ENCODE results near the gene KCNMA1. TPM values are rescaled to one million over a fixed set of nuclear protein-coding genes. Genes with fewer than 3 reads are reported as not detected.

KCNMA1 gene
- total and polyA plus RNA-seq, 10 of the 15 experiments (the other 5 are each of a cell fraction or from before 2014, with no cell fraction given), result 8.5 to 77.0 (median 21.3) TPM

DNA sequence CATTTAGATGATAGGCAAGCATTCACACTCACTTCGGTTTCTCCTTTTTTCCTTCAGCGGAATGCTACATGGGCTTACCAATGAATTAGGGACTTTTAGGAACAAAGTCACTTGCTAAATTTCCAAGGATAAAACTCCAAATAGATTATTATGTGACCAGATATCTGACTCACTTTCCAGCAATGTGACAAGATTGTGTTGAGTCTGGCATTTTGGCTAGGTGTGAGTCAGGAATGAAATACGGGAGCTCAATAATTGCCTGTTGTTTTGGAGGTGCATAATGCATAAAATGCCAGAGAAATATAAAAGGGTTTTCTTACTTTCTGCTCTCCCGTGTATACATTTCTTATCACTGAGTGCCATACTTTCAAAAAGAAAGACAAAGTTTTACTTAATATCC, 721.1 kb downstream of the KCNMA1 start (continued):
- no peak for TF ChIP-seq ZNF24 (IDR thresholded peaks at IDR 0.05)
- TF ChIP-seq, protein P1, sequence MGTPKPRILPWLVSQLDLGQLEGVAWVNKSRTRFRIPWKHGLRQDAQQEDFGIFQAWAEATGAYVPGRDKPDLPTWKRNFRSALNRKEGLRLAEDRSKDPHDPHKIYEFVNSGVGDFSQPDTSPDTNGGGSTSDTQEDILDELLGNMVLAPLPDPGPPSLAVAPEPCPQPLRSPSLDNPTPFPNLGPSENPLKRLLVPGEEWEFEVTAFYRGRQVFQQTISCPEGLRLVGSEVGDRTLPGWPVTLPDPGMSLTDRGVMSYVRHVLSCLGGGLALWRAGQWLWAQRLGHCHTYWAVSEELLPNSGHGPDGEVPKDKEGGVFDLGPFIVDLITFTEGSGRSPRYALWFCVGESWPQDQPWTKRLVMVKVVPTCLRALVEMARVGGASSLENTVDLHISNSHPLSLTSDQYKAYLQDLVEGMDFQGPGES (IDR thresholded peaks at IDR 0.05), result no peak
- no peak for TF ChIP-seq ZNF384 (IDR thresholded peaks at IDR 0.05; ENCODE audit: borderline replicate concordance, low read depth, low read length)
- no peak for TF ChIP-seq ZNF217 (IDR thresholded peaks at IDR 0.05)
- TF ChIP-seq STAT1 (conservative IDR thresholded peaks at IDR 0.05), result no peak
- no peak for TF ChIP-seq IKZF2 (IDR thresholded peaks at IDR 0.05)
- TF ChIP-seq, protein P2, sequence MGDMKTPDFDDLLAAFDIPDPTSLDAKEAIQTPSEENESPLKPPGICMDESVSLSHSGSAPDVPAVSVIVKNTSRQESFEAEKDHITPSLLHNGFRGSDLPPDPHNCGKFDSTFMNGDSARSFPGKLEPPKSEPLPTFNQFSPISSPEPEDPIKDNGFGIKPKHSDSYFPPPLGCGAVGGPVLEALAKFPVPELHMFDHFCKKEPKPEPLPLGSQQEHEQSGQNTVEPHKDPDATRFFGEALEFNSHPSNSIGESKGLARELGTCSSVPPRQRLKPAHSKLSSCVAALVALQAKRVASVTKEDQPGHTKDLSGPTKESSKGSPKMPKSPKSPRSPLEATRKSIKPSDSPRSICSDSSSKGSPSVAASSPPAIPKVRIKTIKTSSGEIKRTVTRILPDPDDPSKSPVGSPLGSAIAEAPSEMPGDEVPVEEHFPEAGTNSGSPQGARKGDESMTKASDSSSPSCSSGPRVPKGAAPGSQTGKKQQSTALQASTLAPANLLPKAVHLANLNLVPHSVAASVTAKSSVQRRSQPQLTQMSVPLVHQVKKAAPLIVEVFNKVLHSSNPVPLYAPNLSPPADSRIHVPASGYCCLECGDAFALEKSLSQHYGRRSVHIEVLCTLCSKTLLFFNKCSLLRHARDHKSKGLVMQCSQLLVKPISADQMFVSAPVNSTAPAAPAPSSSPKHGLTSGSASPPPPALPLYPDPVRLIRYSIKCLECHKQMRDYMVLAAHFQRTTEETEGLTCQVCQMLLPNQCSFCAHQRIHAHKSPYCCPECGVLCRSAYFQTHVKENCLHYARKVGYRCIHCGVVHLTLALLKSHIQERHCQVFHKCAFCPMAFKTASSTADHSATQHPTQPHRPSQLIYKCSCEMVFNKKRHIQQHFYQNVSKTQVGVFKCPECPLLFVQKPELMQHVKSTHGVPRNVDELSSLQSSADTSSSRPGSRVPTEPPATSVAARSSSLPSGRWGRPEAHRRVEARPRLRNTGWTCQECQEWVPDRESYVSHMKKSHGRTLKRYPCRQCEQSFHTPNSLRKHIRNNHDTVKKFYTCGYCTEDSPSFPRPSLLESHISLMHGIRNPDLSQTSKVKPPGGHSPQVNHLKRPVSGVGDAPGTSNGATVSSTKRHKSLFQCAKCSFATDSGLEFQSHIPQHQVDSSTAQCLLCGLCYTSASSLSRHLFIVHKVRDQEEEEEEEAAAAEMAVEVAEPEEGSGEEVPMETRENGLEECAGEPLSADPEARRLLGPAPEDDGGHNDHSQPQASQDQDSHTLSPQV (IDR thresholded peaks at IDR 0.05), result no peak

- FAIRE-seq (no peak), DNase-seq (ENCODE audit: low read depth, low spot score) (no peak), ATAC-seq (no peak)
- ChIA-PET CTCF (no interaction called here), SMC1A (ENCODE audit: uncharacterized antibody, unreplicated experiment) (no interaction called here), POLR2A (no interaction called here), RAD21 (ENCODE audit: unreplicated experiment) (no interaction called here)
- H3K4me1 ChIP-seq (ENCODE audit: control insufficient read depth, insufficient read depth, low read length), result no peaks in the 10 kb centered on the region
- no peaks in the 10 kb centered on the region for H3K9me3 ChIP-seq (replicated peaks; ENCODE audit: control insufficient read depth, insufficient read depth, low read length)
- H2AFZ ChIP-seq (ENCODE audit: control insufficient read depth, low read depth, low read length), result no peak overlapping the region
- H3K27ac ChIP-seq (ENCODE audit: control insufficient read depth, insufficient read depth), result no peak overlapping the region
- H3K4me2 ChIP-seq (ENCODE audit: control insufficient read depth, insufficient read depth), result no peak overlapping the region
- H3K27me3 ChIP-seq (replicated peaks in 1 of 2; ENCODE audit: control insufficient read depth in 2 of 2, insufficient read depth in 2 of 2, low read length in 1 of 2), result no peaks in the 10 kb centered on the region
- WGBS (ENCODE audit: insufficient coverage, insufficient replicate concordance, low lambda C conversion rate, missing lambda C conversion rate), result 77% methylated on average over 2 of the region's 2 CpGs
- H3K36me3 ChIP-seq (ENCODE audit: control insufficient read depth in 2 of 2, insufficient read depth in 2 of 2, low read length in 1 of 2), result no peaks in the 10 kb centered on the region
- no peak overlapping the region for H3K4me3 ChIP-seq
- intact Hi-C loops (cut with micrococcal nuclease; ENCODE audit: unreplicated experiment) (no loop called here), in situ Hi-C loops (cut with MboI) (no loop called here)
- H3K79me2 ChIP-seq (ENCODE audit: control insufficient read depth, insufficient read depth, low read length), result no peaks in the 10 kb centered on the region
- no TSS peak for BruUV-seq (replicated peaks)
- no peaks in the 10 kb centered on the region for H4K20me1 ChIP-seq (ENCODE audit: control insufficient read depth, insufficient read depth)
- H3K9ac ChIP-seq (ENCODE audit: control insufficient read depth, insufficient read depth, low read length), result no peak overlapping the region
- TF ChIP-seq CREB1 (IDR thresholded peaks at IDR 0.05; ENCODE audit: low read depth) (no peak), SMC3 (IDR thresholded peaks at IDR 0.05; ENCODE audit: borderline replicate concordance, low read length) (no peak), JUND (IDR thresholded peaks at IDR 0.05; ENCODE audit: low read depth, low read length) (no peak), ZNF217 (IDR thresholded peaks at IDR 0.05) (no peak), CBX5 (IDR thresholded peaks at IDR 0.05; ENCODE audit: low read depth) (no peak), ASH2L (IDR thresholded peaks at IDR 0.05; ENCODE audit: borderline replicate concordance, low read depth) (no peak), ESRRA (IDR thresholded peaks at IDR 0.05; ENCODE audit: low read length) (no peak), MEF2A (IDR thresholded peaks at IDR 0.05; ENCODE audit: insufficient read depth, low read depth, low read length) (no peak), TBL1XR1 (IDR thresholded peaks at IDR 0.05; ENCODE audit: low read depth, low read length) (no peak), RB1 (IDR thresholded peaks at IDR 0.05; ENCODE audit: borderline replicate concordance) (no peak), RUNX3 (IDR thresholded peaks at IDR 0.05; ENCODE audit: low read length) (no peak), HDGF (IDR thresholded peaks at IDR 0.05) (no peak), NFYB (IDR thresholded peaks at IDR 0.05; ENCODE audit: insufficient read depth, low read depth, low read length) (no peak)
- TF ChIP-seq, protein P3, sequence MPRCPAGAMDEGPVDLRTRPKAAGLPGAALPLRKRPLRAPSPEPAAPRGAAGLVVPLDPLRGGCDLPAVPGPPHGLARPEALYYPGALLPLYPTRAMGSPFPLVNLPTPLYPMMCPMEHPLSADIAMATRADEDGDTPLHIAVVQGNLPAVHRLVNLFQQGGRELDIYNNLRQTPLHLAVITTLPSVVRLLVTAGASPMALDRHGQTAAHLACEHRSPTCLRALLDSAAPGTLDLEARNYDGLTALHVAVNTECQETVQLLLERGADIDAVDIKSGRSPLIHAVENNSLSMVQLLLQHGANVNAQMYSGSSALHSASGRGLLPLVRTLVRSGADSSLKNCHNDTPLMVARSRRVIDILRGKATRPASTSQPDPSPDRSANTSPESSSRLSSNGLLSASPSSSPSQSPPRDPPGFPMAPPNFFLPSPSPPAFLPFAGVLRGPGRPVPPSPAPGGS (IDR thresholded peaks at IDR 0.05; ENCODE audit: borderline replicate concordance, insufficient read depth, low read depth, low read length, poor library complexity, severe bottlenecking), result no peak
Measured at GRCh38 chr10:76915316-76915715, 722.3 kb downstream of the KCNMA1 start.
